Fibroblast of villous mesenchyme (primary cell): ENCODE measurements around the gene GSX2. TPM values are rescaled to one million over a fixed set of nuclear protein-coding genes. Genes with fewer than 3 reads are reported as not detected.
A peak's percentile ranks its signal among the peaks of the same experiment; 100 is the strongest.

Experiments
- DNase-seq: peaks from one replicate; pipeline ENCODE4 v3.0.0-alpha.2; 2010; ENCODE audit warnings: low read depth
- H3K4me3 ChIP-seq: 2 replicates; pipeline ENCODE4 v1.5.1; 2011; ENCODE audit warnings: low read depth, mild to moderate bottlenecking, low read length
- CTCF ChIP-seq: IDR thresholded peaks from 2 replicates; pipeline ENCODE4 v1.5.1; 2012; ENCODE audit warnings: low read depth, mild to moderate bottlenecking, low read length; ENCODE audit not compliant: insufficient read depth
- small RNA-seq: library from RNA; depleted of rRNA; stranded (forward); fragments of <200 nt; gene quantifications from one replicate; pipeline ENCODE3, GENCODE V24; 2012
- total RNA-seq: library from RNA; depleted of rRNA; stranded (reverse); fragments of >200 nt; gene quantifications from 2 replicates; pipeline ENCODE4 v1.2.3, GENCODE V29; 2012

Gene GSX2
- total RNA-seq, 1 donor = not detected

- TF ChIP-seq CTCF = no peak
- no peak overlapping the region for H3K4me3 ChIP-seq
- no peak for DNase-seq
Measured at GRCh38 chr4:54140287-54140686, 40.3 kb downstream of the GSX2 start.

- no peak overlapping the region for H3K4me3 ChIP-seq
- TF ChIP-seq CTCF = no peak
- DNase-seq = no peak
Measured at GRCh38 chr4:54144199-54144598, 44.2 kb downstream of the GSX2 start.

GRCh38 chr4:54144661-54145171 lies 44.8 kb downstream of the GSX2 start:
- H3K4me3 ChIP-seq = no peak overlapping the region
- TF ChIP-seq CTCF = no peak
- peak; percentile 81 for DNase-seq

GRCh38 chr4:54146139-54146538 lies 46.2 kb downstream of the GSX2 start:
- no peak for DNase-seq
- TF ChIP-seq CTCF = no peak
- no peak overlapping the region for H3K4me3 ChIP-seq

GRCh38 chr4:54149323-54149722 lies 49.4 kb downstream of the GSX2 start:
- no peak for DNase-seq
- H3K4me3 ChIP-seq = no peak overlapping the region
- TF ChIP-seq CTCF = no peak

Small RNAs within 50 kb of the gene (small RNA-seq; reads per million reads assigned to genes)
- not detected for gene AC110792.1

Other genes starting within 250 kb of the GSX2 start
- 59.3 and 74.3 TPM in 2 replicates for gene CHIC2, start 35.6 kb upstream of the GSX2 start, total RNA-seq
- 208 and 295 TPM in 2 replicates for gene PDGFRA, start 129.1 kb downstream of the GSX2 start, total RNA-seq